NCI-H2029 (cell line): ENCODE results near the gene PLBD1.

ENCODE experiments used
- DNase-seq: peaks from one replicate; lab custom pipeline; 2025; lab: John Stamatoyannopoulos, UW

The PLBD1 gene

DNA sequence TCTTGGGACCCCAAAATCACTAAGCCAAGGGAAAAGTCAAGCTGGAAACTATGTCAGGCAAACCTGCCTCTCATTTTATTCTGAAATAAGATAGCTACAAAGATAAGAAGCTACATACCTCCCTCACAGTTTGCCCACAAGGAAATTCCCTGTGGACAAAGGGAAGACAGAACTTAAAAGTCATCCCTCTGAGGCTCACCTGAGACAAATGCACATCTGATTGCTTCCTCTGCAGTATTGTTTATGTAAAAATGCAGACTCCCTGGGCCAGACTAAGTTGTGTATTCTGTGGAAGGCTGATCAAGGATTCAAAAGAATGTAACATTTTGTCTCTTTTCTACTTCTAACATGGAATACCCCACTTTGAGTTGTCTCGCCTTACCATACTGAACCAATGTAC lies 2.5 kb upstream of the PLBD1 start:
- no peak for DNase-seq

DNA sequence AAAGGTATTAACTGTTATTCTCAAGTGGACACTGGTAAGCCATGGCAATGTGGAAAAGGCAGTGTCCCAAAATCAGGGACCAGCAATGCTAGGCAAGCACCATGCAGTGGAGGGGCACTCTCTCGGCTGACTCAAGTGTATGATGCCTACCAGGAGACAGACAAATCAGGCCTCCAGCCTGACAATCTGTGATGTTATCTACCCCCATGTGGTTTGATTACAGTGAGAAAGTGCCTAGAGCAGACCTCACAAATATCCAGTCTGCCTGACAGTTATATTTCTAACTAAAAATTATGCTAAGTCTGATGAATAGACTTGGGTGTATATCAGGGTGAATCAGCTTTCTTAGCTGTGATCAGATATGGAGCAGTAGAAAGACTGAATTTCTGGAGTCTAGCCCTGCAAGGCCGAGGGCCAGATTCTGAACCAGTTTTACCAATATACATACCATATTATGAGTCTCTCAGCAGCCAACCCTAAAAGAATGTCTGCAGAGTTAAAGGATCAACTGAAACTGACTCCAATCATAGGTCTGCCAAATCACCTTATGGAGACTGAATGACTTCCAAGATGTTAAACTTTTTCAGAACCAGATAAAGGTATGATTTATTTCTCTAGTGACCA lies 3.2 kb downstream of the PLBD1 start:
- DNase-seq: no peak

DNA sequence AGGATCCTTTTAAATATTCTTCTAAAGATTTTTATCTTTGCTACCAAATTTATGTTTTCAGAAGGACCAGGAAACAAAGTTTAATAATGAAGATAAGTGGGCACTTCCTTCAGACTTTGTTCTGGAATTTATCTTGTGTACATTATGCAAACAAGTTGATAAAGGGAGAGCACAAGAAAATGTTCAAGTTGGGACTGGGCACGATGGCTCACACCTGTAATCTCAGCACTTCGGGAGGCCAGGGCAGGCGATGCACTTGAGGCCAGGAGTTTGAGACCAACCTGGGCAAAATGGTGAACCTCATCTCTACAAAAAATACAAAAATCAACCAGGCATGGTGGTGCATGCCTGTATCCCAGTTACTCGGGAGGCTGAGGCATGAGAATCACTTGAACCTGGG lies 4.6 kb downstream of the PLBD1 start:
- no peak for DNase-seq

DNA sequence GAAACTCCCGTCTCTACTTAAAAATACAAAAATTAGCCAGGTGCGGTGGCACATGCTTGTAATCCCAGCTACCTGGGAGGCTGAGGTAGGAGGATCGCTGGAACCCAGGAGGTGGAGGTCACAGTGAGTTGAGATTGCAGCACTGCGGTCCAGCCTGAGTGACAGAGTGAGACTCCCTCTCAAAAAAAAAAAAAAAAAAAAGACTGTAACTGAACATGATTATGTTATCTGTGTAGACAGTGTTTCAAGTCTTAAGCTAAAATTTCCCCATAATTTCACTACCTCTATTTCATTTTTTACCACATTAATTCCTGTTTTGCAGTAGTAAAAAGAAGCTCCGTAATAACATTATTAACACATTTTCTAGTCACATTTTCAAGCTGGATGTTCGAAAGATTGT lies 5.4 kb downstream of the PLBD1 start:
- no peak for DNase-seq

DNA sequence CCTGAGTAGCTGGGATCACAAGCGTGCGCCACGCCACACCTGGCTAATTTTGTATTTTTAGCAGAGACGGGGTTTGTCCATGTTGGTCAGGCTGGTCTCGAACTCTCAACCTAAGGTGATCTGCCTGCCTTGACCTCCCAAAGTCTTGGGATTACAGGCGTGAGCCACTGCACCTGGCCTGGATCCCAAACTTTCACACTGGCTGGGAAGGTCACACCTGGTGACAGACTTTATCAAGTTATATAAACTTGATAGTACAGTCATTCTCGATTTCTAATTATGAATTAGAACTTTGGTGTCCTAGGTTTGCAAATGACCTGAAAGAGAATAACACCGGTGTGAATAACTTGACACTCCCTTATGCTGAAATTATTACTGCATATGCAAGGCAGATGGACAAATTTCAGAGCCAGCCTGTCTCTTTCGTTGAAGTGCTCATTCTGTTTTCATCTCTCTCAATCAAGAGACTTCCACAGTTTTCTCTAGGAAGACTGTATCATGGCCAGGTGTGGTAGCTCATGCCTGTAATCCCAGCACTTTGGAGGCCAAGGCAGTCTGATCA lies 5.9 kb downstream of the PLBD1 start:
- DNase-seq: no peak

DNA sequence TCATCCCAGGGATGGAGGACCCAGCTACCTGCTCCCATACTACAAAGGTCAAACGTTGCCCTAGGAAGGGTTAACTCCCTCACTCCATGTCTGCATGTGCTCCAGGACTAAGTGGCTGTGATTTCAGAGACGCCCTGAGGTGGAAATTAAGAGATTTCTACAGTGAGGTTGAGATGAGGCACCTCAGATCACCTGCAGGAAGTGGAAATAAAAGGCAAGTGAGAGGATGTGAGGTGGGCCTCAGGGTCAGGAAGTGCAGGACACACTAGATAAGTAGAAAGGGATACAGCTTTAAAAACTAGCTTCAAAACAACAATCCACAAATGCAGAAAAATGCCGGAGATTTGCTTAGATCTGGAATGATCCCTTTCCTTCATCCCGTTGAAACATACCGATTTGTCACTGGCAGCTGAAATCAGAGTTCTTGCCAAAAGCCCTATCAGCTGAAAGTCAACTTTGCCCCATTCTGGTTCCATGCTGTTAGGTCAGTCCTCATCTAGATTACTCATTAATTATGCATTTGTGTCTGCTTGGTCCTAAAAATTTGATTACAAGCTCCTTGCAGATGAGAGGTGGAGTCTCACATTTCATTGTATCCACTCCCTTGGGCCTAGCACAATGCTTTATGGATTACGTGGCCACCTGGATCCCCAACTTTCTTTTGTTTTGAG lies 6.6 kb downstream of the PLBD1 start:
- DNase-seq: no peak

DNA sequence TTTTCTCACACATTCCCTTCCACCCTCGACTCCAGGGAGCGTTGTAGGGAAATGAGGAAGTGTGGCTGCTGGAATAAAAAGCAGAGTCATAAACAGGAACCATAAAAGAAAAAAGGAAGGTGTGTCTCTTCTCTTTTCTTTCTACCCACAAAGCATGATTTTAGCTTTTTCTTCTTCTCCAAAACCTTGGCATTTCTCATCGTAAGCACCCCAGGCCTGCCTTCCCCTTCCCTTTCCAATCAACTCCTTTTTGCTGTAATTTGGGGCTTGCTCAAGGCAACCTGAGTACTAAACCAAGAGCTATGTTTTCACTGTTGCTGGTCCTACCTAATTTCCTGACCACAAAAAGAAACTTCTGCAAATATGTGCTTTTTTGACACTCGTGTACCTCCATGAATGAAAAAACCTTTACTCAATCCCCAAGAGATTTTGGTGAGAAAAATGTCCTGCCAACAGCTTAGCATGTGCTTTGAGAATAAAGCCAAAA lies 9.2 kb downstream of the PLBD1 start:
- no peak for DNase-seq

DNA sequence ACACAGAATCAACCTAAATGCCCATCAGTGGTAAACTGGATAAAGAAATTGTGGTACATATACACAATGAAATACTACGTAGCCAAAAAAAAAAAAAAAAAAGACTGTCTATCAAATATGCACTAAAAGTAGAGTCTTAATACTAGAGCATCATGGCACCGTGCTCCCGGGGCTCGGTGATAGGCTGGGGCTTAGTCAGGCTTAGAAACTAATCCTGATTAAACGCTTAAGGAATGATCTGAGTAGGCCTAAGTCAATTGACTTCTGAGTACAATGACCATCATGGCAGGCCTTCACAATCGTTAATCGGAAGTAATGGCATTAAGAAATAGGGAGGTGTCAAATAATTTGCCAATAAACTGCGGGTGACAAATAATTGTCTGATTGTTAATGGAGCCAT lies 9.7 kb downstream of the PLBD1 start:
- no peak for DNase-seq

DNA sequence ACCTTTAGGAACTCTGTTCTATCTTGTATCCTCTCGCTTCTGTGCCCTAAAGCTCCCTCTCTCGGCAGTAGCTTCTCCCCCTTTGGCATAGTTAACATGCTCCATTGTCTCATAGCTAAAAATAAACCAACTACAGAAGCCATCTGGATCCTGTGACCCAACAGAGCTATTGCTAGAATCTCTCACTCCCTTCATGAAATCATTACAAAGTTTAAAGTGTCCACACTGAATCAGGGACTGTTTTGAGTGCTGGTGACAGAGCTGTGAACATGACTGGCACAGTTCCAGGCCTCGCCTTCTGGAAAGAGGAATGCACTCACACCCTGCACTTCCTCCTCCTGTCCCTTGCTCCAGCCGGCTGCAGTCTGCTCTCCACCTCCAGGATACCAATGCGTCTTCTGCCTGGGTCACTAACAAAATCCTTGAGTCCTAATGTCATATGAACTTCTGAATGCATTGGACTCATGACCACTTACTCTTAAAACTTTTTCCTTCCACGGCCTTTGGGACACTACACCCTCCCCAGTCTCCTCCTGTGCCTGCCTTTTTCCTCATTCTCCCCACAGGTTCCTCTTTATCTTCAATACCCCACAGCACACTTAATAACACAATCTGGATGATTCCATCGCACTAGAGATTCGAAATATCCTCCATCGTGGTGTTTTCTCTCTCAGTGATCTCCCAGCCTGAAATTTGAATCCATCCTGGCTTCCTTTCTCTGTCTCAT lies 13.2 kb downstream of the PLBD1 start:
- peak; percentile 32 for DNase-seq

DNA sequence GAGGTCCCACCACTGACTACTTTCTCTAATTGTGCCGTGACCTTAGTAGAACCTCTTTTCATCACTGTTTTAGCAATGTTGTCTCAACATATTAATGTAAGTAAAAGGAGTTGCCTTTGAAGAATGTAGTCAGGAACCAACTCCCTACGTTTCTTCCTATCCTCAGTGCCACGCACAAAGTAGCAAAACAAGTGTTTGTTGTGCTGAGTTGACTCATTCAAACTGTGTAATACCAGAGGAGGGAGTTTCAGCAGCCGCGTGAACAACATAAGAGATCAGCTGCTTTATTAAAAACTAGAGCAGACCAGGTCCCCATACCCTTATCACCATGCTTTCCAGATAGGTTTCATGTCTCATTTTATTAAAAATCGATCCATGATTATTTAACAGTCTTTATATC lies 19.1 kb downstream of the PLBD1 start:
- no peak for DNase-seq

DNA sequence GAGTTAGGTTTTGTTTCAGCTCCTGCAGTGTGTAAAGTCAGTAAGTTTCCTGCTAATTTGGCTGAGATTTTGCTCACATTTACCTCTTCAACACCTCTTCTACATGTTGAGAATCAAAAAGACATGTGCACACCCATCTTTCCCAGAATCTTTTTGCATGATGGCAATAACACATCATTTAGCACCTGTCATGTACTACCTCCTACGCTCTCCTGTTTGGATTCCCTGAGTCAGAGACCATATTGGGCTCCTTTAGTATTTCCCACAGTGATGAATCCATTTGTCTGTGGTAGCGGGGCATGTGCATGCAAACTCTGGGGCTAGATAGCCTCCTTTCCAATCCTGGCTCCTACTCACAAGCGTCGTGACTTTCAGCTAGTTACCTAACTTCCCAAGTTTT lies 20.1 kb downstream of the PLBD1 start:
- DNase-seq: no peak

DNA sequence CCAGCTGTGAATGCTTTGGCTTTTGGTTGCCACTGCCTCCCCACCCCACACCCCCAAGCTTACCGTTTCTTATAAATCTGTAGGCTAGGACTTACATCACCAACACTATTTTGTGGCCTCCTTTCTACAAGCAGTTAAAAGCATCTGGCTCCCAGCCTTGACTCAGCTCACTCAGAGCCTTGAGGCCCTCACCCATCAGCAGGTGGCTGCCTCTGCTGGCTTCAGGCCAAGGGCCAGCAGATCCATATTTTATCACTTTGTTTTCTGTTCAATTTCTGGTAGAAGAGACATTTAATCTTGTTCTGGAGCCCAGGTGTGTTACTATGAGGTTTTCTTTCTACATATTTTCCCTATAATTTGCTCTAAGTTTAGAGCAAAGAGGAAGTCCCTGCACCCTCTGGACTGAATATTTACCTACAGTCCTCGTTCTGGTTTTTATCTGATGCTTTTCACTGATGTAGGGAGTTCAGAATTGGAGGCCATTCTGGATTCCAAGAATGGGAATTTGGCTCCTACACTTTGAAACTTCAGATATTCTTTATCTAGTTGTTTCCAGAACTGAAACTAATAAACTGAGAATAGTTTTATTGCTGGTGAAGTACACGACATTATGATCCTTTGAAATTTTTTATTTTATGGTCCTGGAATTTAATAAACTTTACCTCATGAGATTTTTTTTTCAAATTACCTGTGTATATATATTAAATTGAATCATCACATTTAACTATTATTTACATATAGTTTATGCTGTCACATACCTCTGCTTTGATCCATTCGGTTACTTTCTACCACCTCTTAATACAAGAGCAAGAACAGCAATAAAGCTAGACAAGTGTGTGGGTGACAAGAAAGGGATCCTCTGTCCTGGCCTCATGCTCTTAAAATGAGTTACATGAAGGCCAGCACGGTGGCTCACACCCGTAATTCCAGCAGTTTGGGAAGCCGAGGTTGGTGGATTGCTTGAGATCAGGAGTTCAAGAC lies 22.2 kb downstream of the PLBD1 start:
- peak; percentile 2 for DNase-seq

DNA sequence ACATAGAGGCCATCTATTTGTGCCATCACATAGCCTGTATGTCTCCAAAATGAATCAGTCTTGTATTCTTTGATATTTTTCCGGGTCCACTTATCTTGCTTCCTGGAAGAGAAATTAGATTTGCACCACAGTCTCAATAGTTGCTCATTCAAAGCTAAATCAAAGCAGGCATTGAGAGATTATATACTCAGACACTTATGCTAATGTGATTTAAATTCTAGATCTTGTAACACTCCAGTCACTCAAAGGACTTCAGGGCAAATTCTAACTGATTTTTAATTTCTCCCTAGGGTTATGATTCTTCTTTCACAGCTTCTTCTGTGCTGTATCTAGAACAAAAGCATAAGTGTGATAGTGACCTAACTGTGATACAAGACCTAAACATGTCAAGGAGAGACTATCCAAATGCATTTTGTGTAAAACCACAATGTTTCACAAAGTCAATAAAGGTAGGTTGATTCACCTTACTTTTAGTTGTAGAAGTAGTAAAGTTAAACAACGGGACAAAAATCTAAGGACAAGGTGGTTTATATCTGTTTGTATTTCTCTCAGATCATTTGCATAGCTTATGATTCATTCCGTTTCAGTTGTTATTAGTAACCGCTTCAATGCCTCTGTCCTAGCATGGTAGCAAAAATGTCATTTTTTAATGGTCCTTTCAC lies 26.8 kb downstream of the PLBD1 start:
- DNase-seq: no peak

DNA sequence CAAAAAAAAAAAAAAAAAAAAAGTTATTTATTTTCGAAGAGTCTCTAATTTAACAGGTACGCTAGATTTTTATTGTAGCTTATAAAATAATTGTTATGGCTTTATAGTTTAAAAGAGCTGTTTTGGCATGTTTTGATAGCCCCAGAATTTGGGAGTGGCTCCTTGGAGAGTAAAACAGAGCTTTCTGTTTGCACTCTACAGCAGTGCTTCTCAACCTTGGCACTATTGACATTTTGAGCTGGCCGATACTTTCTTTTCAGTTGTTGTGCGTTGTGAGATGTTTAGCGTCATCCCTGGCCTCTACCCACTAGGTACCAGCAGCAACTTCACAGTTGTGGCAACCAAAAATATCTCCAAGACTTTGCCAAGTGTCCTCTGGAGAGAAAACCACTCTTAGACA lies 30.6 kb downstream of the PLBD1 start:
- DNase-seq: no peak

DNA sequence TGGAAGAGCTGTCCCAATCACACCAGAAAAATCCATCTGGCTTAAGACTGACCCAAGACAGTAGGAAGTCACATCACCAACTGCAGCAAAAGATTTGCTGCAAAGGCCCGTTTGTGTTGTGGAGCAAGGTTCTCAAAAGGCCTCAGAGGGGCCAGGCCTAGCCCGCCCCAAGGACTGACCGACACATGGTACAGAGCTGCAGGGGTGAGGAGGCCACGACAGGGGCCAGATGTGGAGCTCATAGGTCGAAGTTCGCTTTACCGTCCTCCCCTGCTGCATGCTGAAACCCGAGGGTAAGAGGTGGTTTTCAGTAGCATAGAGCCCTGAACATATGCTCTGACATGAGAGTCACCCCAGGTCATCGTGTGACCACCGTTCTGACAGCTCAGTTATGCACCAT lies 35.5 kb downstream of the PLBD1 start:
- no peak for DNase-seq

DNA sequence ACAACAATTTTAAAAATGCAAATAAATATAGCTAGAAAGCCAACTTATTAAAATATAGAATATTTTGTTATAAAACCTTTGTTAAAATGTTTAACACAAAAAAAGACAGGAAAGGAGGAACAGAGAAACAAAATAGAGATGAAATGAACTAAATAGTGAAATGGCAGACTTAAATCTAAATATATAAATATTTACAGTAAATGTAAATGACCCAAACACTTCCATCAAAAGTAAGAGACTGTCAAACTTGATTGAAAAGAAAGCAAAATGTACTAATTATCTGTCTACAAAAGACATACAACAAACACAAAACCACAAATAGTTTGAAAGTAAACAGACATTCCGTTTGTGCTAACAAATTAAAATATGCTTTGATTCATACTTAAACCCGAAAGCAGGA lies 41.7 kb downstream of the PLBD1 start:
- no peak for DNase-seq

DNA sequence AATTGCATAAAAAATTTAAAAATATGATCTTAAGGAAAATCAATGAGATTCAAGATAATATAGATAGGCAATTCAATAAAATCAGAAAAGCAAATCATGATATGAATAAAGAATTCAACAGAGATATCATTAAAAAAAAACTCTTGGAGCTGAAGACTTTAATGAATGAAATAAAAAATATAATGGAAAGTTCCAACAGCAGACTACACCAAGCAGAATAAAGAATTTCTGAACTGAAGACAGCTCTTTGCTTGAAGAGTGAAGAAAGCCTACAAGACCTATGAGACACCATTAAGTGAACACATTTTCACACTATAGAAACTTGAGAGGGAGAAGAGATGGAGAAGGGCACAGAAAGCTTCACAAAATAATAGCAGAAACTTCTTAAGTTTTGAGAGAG lies 45.9 kb downstream of the PLBD1 start:
- no peak for DNase-seq

DNA sequence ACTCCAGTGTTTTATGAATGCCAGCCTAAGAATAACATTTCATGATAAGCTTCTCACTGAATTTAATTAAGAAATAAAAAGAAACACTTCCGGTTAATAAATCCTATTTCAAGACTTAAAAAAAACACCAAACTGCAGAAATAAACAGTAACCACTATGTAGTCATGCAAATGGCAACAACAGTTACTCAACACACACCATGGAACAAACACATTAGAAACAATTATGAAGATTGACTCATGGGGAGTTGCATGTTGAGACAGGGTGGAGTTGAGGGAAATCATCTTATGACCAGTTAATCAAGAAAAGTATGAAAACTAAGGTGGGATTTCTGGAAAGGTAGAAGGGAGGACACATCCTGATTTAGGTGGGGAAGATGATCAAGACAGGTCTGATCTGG lies 52.7 kb downstream of the PLBD1 start:
- DNase-seq: no peak

DNA sequence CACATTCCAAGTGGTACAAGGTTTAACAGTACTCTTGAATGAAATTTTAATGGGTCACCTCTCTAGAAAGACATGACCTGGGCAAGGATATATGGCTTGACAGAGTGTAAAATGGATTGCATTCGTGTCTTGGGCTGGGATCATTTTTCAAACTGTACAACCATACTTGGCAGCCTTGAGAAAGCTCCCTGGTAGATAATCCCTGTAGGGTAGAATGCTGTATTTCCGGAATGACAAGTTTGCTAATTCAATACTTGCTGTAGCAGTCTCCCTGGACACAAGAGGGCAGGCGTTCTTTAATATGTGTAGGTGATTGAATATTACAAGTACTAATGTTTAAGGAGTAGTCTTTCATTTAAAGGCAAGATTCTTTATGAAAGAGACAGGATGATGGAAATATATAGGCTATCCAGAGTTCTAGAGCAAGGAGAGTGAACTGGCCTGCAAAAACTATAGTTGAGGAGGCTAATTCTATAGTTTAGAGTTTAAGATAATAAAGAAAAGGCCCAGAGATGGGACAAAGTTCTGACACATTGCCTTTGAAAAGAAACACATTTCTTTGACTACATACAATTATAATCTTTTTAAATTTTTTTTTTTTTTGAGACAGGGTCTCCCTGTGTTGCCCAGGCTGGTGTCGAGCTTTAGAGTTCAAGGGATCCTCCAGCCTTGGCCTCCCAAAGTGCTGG lies 53.4 kb downstream of the PLBD1 start:
- peak; percentile 43 for DNase-seq

DNA sequence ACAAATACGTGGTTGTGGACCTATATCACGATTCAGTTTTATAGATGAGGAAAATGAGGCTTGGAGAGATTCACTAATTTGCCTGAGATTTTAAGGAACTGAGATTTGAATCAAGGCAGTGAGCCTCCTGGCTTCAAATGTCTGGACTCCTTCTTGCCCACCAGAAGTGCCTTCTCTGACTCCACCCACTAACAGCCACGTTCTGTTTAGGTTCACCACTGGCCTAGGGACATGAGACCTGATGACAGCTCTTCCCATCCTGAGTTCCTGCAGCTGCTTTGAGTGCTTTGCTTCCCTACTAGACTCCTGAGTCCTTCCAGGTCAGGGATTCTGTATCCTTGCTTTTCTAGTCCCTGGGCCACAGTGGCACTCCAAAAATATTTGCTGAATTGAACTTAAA lies 57.1 kb downstream of the PLBD1 start:
- no peak for DNase-seq
